GM04504 (cell line): Measurements from ENCODE around the gene SCART1.
"Not testable (repeated sequence)": the region's sequence is repeated elsewhere in the genome, so short reads cannot be mapped to it uniquely, and the experiment has no call there.

Experiments used
- DNase-seq: peaks from one replicate; pipeline ENCODE4 v3.0.0-alpha.2; 2012; ENCODE audit warnings: low read depth

SCART1 gene

GRCh38 chr10:133474027-133474426, 20.3 kb downstream of the SCART1 start:
- no peak for DNase-seq

- DNase-seq: no peak
Observed at GRCh38 chr10:133474665-133475424, 21.1 kb downstream of the SCART1 start.

GRCh38 chr10:133475425-133475734, 21.6 kb downstream of the SCART1 start:
- no peak for DNase-seq

GRCh38 chr10:133475821-133476640, 22.3 kb downstream of the SCART1 start:
- no peak for DNase-seq

- no peak for DNase-seq
Observed at GRCh38 chr10:133476641-133476990, 22.9 kb downstream of the SCART1 start.

- no peak for DNase-seq
Observed at GRCh38 chr10:133481086-133481643, 27.4 kb downstream of the SCART1 start.

DNA sequence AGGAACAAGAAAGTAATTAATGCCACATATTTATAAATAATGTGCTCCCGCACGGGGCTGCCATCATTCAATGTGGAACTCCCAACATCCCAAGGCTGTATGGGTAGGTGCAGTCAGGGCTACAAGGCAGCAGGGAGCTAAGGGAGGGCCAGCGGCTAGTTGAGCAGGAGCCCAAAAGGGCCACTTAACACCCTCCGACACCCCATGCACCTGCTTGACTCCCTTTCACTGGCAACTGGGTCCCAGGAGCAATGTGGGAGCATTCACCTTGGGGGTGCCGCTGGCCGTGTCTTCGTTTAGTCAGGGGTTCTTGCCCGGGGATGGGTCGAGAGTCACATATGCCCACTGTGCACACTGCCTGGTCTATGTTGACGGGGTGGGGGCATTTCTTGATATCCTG, 27.9 kb downstream of the SCART1 start:
- DNase-seq: no peak

DNA sequence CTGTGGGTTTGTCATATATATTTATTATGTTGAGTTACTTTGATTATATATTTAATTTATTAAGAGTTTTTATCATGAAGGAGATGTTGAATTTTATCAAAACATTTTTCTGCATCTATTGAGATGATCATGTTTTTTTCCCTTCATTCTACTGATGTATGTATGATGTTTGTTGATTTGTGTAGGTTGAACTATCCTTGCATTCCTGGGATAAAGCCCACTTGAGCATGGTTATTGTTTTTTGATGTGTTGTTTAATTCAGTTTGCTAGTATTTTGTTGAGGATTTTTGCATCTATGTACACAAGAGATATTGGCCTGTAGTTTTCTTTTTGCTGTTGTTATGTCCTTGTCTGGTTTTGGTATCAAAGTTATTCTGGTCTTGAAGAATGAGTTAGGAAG, 31.1 kb downstream of the SCART1 start:
- DNase-seq: no peak

DNA sequence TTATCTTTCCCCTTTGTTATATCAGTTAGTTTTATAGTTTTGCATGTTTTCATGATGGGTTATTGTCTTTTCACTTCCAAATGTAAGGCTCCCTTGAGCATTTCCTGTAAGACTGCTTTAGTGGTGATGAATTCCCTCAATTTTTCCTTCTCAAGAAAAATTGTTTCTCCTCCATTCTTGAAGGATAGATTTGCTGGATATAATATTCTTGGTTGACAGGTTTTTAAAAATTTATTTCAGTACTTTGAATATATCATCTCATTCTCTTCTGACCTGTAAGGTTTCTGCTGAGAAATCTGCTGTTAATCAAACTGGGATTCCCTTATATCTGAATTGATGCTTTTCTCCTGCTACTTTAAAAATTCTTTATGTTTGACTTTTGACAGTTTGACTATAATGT, 33.3 kb downstream of the SCART1 start:
- DNase-seq: no peak

GRCh38 chr10:133488354-133488753, 34.6 kb downstream of the SCART1 start:
- DNase-seq: no peak

GRCh38 chr10:133489816-133490588, 36.3 kb downstream of the SCART1 start:
- no peak for DNase-seq

GRCh38 chr10:133493562-133493961, 39.8 kb downstream of the SCART1 start:
- not testable (repeated sequence) for DNase-seq

DNA sequence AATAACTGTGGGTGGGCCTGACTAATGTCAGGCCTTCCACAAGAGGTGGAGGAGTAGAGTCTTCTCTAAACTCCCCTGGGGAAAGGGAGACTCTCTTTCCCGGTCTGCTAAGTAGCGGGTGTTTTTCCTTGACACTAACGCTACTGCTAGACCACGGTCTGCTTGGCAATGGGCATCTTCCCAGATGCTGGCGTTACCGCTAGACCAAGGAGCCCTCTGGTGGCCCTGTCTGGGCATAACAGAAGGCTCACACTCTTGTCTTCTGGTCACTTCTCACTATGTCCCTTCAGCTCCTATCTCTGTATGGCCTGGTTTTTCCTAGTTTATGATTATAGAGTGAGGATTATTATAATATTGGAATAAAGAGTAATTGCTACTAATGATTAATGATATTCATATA, 43.6 kb downstream of the SCART1 start:
- DNase-seq: not testable (repeated sequence)

DNA sequence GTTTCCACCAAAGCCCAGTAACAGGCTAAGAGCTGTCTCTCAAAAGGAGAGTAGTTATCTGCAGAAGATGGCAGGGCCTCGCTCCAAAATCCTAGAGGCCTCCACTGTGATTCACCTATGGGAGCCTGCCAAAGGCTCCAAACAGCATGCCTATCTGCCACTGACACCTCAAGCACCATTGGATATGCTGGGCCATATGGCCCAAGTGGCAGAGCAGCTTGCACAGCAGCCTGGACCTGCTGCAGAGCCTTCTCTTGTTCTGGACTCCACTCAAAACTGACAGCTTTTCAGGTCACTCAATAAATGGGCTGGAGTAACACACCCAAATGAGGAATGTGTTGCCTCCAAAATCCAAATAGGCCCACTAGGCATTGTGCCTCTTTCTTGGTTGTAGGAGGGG, 45.4 kb downstream of the SCART1 start:
- DNase-seq: not testable (repeated sequence)

- not testable (repeated sequence) for DNase-seq
Observed at GRCh38 chr10:133500897-133501296, 47.2 kb downstream of the SCART1 start.

GRCh38 chr10:133509700-133510099, 56.0 kb downstream of the SCART1 start:
- DNase-seq: no peak

GRCh38 chr10:133511408-133511807, 57.7 kb downstream of the SCART1 start:
- DNase-seq: no peak

DNA sequence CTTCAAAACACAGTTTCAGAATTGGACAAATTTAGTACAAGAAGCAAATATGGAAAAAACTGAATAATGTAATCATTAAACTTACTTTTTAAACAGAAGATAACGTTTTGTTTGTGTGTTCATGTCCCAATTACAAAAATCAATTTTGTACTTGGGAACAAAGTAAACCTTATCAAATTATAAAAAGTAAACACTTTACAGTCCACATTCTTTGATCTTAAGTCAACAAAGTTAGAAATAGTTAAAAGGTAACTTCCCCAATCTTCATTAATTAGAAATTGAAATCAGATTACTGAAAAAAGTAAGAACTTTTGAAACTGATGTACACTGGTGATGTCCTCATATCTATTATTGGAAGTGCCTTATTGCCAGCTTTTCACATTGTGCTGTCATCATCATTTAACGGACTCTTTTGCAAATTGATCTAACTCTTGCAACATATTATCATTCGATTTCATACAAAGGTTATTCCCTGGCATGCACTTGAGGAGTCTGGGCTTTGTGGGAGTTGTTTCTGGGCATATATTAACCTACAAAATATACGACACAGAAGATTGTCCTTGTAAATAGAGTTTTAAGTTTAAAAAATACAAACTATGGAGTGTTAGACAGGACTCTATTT, 58.3 kb downstream of the SCART1 start:
- DNase-seq: no peak

DNA sequence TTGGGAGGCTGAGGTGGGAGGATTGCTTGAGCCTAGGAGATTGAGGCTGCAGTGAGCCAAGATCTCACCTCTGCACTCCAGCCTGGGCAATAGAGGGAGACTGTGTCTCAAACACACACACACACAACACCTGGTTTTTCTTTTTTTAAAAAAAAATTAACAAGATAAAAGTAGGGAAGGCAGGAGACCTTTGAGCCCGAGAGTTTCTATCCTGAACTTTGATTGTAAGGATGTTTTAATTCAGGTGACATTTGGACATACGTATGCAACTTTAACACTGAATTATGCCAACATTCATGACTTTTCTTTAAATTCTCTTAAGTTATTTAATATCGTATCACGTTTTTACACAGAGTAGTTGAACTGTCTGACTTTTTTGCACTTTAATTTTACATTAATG, 61.7 kb downstream of the SCART1 start:
- DNase-seq: no peak

DNA sequence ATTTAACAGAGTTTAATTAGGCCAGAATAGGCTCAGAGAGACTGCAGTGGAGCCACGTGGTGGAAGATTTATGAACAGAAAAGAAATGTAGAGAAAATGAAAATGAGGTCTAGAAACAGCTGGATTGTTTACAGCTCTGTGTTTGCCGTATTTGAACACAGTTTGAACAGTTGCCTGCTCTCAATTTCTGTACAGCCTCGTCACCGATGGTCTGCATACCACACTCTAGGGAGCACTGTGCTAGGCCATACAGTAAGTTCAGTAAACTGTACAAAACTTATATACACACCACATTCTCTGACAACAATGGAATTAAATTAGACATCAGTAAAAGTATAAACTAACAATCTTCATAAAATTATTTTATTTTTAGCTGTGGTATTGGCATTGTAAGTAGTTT, 62.3 kb downstream of the SCART1 start:
- no peak for DNase-seq

GRCh38 chr10:133518517-133518916, 64.8 kb downstream of the SCART1 start:
- not testable (repeated sequence) for DNase-seq
